HepG2 (cell line): ENCODE measurements around the gene CST1. TPM values are rescaled to one million over a fixed set of nuclear protein-coding genes. Genes with fewer than 3 reads are reported as not detected.
"Not testable (repeated sequence)": the region's sequence is repeated elsewhere in the genome, so short reads cannot be mapped to it uniquely, and the experiment has no call there.

Experiments used
- ATAC-seq: fragments of 200-7000 bp; cut with Tn5 transposase; 3 replicates; pipeline ENCODE4 v1.9.1; 2020; ENCODE audit warnings: mild to moderate bottlenecking, moderate library complexity
- BruUV-seq: library from RNA; stranded (reverse); fragments of 400-500 nt; replicated peaks from 2 replicates; lab custom pipeline; 2021; lab: Mats Ljungman, UMichigan
- CTCF ChIA-PET: fragments of 300-600 bp; formaldehyde crosslinking; extraction: SDS; loops from one replicate; lab custom pipeline; 2021; ENCODE audit warnings: low total read pairs, inconsistent platforms, low intra/inter-chr PET ratio; lab: Yijun Ruan, JAX
- POLR2A ChIA-PET: fragments of 350-600 bp; sonication (Branson Sonifier 250); formaldehyde crosslinking; loops from one replicate; lab custom pipeline; 2020; ENCODE audit warnings: antibody characterized with exemption, inconsistent platforms; lab: Yijun Ruan, JAX
- DNase-seq: peaks from one replicate; pipeline ENCODE4 v3.0.0-alpha.2; 2015; ENCODE audit warnings: low spot score
- FAIRE-seq: peaks from 3 replicates; lab custom pipeline; 2011; peaks lifted over from hg19 to GRCh38; lab: Jason Lieb, UNC
- H2AFZ ChIP-seq: one replicate; pipeline ENCODE4 v1.6.1; 2011; ENCODE audit warnings: low read length, inconsistent platforms
- H3K27ac ChIP-seq: fragments of 300-600 bp; 3 replicates; pipeline ENCODE4 v1.8.0; 2011; ENCODE audit warnings: mixed run types, mild to moderate bottlenecking, mixed read lengths, low read length, inconsistent platforms; ENCODE audit not compliant: insufficient read depth; ENCODE audit errors: extremely low read length
- H3K27me3 ChIP-seq, 2 experiments: fragments of 200-600 bp in 1 of 2; 2 replicates in 1 of 2; 3 replicates in 1 of 2; pipeline versions ENCODE4 v1.6.0 to v1.8.0; 2011; ENCODE audit warnings: low read length in 2 of 2, mild to moderate bottlenecking in 2 of 2, moderate library complexity in 2 of 2, inconsistent platforms in 1 of 2; ENCODE audit not compliant: insufficient read depth in 2 of 2, control insufficient read depth in 1 of 2
- H3K36me3 ChIP-seq, 2 experiments: fragments of 200-600 bp in 1 of 2; replicated peaks in 1 of 2; 2 replicates in 1 of 2; 3 replicates in 1 of 2; pipeline versions ENCODE4 v1.5.1 to v1.8.0; 2011; ENCODE audit warnings: low read length in 2 of 2, inconsistent platforms in 1 of 2; ENCODE audit not compliant: insufficient read depth in 2 of 2, control insufficient read depth in 1 of 2
- H3K4me1 ChIP-seq: 2 replicates; pipeline ENCODE4 v1.5.1; 2012; ENCODE audit warnings: low read length, inconsistent platforms; ENCODE audit not compliant: insufficient read depth
- H3K4me2 ChIP-seq: 2 replicates; pipeline ENCODE4 v1.6.0; 2011; ENCODE audit warnings: low read depth, low read length, inconsistent platforms
- H3K4me3 ChIP-seq, 3 experiments: fragments of 200-600 bp in 1 of 3; sonication (generic), shearing (Covaris generic) in 1 of 3; replicated peaks in 1 of 3; 2 replicates each; pipeline ENCODE4 v1.5.1; 2011 to 2016; ENCODE audit warnings: low read length in 3 of 3, inconsistent platforms in 2 of 3, low read depth in 2 of 3, mild to moderate bottlenecking in 2 of 3, control low read depth in 1 of 3, mixed read lengths in 1 of 3; ENCODE audit not compliant: insufficient read depth in 1 of 3
- H3K79me2 ChIP-seq: one replicate; pipeline ENCODE4 v1.6.1; 2011; ENCODE audit warnings: low read length, inconsistent platforms; ENCODE audit not compliant: insufficient read depth
- H3K9ac ChIP-seq: 2 replicates; pipeline ENCODE4 v1.6.0; 2011; ENCODE audit warnings: mild to moderate bottlenecking, low read depth, low read length, inconsistent platforms; ENCODE audit not compliant: insufficient read depth
- H3K9me3 ChIP-seq: 2 replicates; pipeline ENCODE4 v1.5.1; 2012; ENCODE audit warnings: mild to moderate bottlenecking, low read length
- H4K20me1 ChIP-seq: 2 replicates; pipeline ENCODE4 v1.6.0; 2011; ENCODE audit warnings: inconsistent platforms, mild to moderate bottlenecking, low read length, moderate library complexity; ENCODE audit not compliant: insufficient read depth
- ATF7 ChIP-seq, 2 experiments: fragments of 450-650 bp in 1 of 2; sonication (generic) in 1 of 2; formaldehyde crosslinking in 1 of 2; IDR thresholded peaks; 2 replicates each; pipeline versions ENCODE4 v1.4.0 to v1.6.1; 2016 to 2020; ENCODE audit warnings: antibody characterized with exemption in 1 of 2, mild to moderate bottlenecking in 1 of 2, missing genetic modification reagents in 1 of 2
- CREB1 ChIP-seq, 2 experiments: fragments of 450-650 bp in 1 of 2; IDR thresholded peaks; 2 replicates each; pipeline ENCODE4 v1.6.1; 2016 to 2017; ENCODE audit warnings: control low read depth in 1 of 2, mild to moderate bottlenecking in 1 of 2, missing compliant biosample characterization in 1 of 2, missing genetic modification characterization in 1 of 2
- MAFF ChIP-seq: IDR thresholded peaks from 2 replicates; pipeline ENCODE4 v1.6.1; 2011; ENCODE audit warnings: low read depth, low read length, improper control_type of control experiment
- MAFK ChIP-seq, 2 experiments: IDR thresholded peaks in 1 of 2; conservative IDR thresholded peaks in 1 of 2; 2 replicates each; pipeline ENCODE4 v1.6.1; 2011; ENCODE audit warnings: improper control_type of control experiment in 2 of 2, low read length in 2 of 2
- MYPOP ChIP-seq: sonication (generic); formaldehyde crosslinking; IDR thresholded peaks from 2 replicates; pipeline ENCODE4 v1.8.1; 2023; ENCODE audit warnings: mild to moderate bottlenecking, moderate library complexity, missing genetic modification reagents
- WGBS: methylation state at CpG from one replicate; pipeline ENCODE4 v1.1.6; 2017; ENCODE audit warnings: low lambda C conversion rate; 5-methylcytosine and 5-hydroxymethylcytosine counted together
- in situ Hi-C: cut with HindIII; loops from 2 replicates; pipeline ENCODE4 v1.10.0; 2017; ENCODE audit warnings: low pct_unique_long_range_greater_than_20kb; ENCODE audit not compliant: extremely low pct_ligation_motif_present
- intact Hi-C: fragments of 100-400 bp; cut with micrococcal nuclease; formaldehyde crosslinking; loops from one replicate; pipeline ENCODE4 v1.10.0; 2022; ENCODE audit not compliant: unreplicated experiment
- polyA plus RNA-seq, 8 experiments: library from polyadenylated mRNA; depleted of rRNA in 3 of 8; stranded (reverse) in 7 of 8; unstranded in 1 of 8; fragments of >200 nt; fragmentation: Illumina TruSeq in 4 of 8; extraction: Trizol in 4 of 8; gene quantifications; 2 replicates each; pipeline versions ENCODE4 v1.2.1 to v1.2.3, GENCODE V29; 2011 to 2016; ENCODE audit warnings: low read depth in 4 of 8, missing spikeins in 1 of 8, mixed read lengths in 1 of 8; ENCODE audit not compliant: insufficient read depth in 1 of 8
- total RNA-seq, 5 experiments: library from RNA; depleted of rRNA; stranded (reverse); fragments of >200 nt; fragmentation: Illumina TruSeq; extraction: Trizol; gene quantifications; 2 replicates each; pipeline ENCODE4 v1.2.3, GENCODE V29; 2016; ENCODE audit warnings: low read depth in 1 of 5

CST1 gene
- total and polyA plus RNA-seq, 2 of the 13 experiments (the other 11 are each of a cell fraction or from before 2014, with no cell fraction given): 0.09 TPM; not detected in 1

GRCh38 chr20:23770384-23770783 is 19.6 kb upstream of the CST1 start:
- no peaks in the 10 kb centered on the region for H4K20me1 ChIP-seq
- TF ChIP-seq MAFF: peak; percentile 57; the same call in 1 of the 2 replicates
- TF ChIP-seq MAFK (conservative IDR thresholded peaks at IDR 0.05 in 1 of 2, IDR thresholded peaks at IDR 0.05 in 1 of 2; ENCODE audit: low read length in 2 of 2): peak; percentile 61 to 75
- TF ChIP-seq MYPOP (CRISPR knock-in tag): no peak
- FAIRE-seq (no peak), ATAC-seq (no peak), DNase-seq (no peak)
- no peak overlapping the region for H3K9ac ChIP-seq
- POLR2A ChIA-PET: no interaction called here
- H3K9me3 ChIP-seq: no peaks in the 10 kb centered on the region
- WGBS: under 1% methylated on average over 2 of the region's 2 CpGs
- no peaks in the 10 kb centered on the region for H3K4me1 ChIP-seq
- H3K4me2 ChIP-seq: no peak overlapping the region
- no peak overlapping the region for H3K27ac ChIP-seq
- H2AFZ ChIP-seq: no peak overlapping the region
- intact Hi-C loops (no loop called here), in situ Hi-C loops (no loop called here)
- CTCF ChIA-PET: no interaction called here
- H3K4me3 ChIP-seq: no peak overlapping the region
- H3K27me3 ChIP-seq: peaks cover 4 to 9% of the 10 kb centered on the region in 2 experiments; a peak in 2 of 5 replicates
- no peaks in the 10 kb centered on the region for H3K36me3 ChIP-seq
- H3K79me2 ChIP-seq: no peaks in the 10 kb centered on the region
- BruUV-seq: no TSS peak

GRCh38 chr20:23768520-23768919 is 17.8 kb upstream of the CST1 start:
- FAIRE-seq: peak; percentile 15
- H3K4me2 ChIP-seq; POLR2A ChIA-PET; intact Hi-C loops; H3K9ac ChIP-seq; H3K36me3 ChIP-seq; H3K27me3 ChIP-seq; H3K79me2 ChIP-seq; H3K9me3 ChIP-seq; H3K4me1 ChIP-seq; H3K27ac ChIP-seq; H3K4me3 ChIP-seq; CTCF ChIA-PET; H2AFZ ChIP-seq; H4K20me1 ChIP-seq; in situ Hi-C loops; DNase-seq; ATAC-seq; BruUV-seq; TF ChIP-seq ATF7, CREB1 (CRISPR knock-in tag; IDR thresholded peaks at IDR 0.05): not testable (repeated sequence)
- TF ChIP-seq ATF7 (IDR thresholded peaks at IDR 0.05) (peak; percentile 92), CREB1 (IDR thresholded peaks at IDR 0.05) (peak; percentile 69; the same call in 1 of the 2 replicates)
